ENCODE results near the gene LDLRAD3. TPM values are rescaled to one million over a fixed set of nuclear protein-coding genes. Genes with fewer than 3 reads are reported as not detected.
A peak's percentile ranks its signal among the peaks of the same experiment; 100 is the strongest.

Gene LDLRAD3
- total RNA-seq, 1 donor from 2014 or later, result 19.6 TPM

- Mint-ChIP-seq H3K36me3 (ENCODE audit: insufficient read depth) (peaks cover 8% of the 10 kb centered on the region), H3K9me3 (ENCODE audit: low read depth) (peaks cover 8% of the 10 kb centered on the region), H3K4me1 (ENCODE audit: low read depth) (no peaks in the 10 kb centered on the region), H3K27ac (no peak overlapping the region), H3K4me3 (ENCODE audit: low read depth) (no peak overlapping the region), H3K27me3 (no peaks in the 10 kb centered on the region)
- no peak for DNase-seq (ENCODE audit: low spot score, unreplicated experiment)
- TF ChIP-seq, protein P1, sequence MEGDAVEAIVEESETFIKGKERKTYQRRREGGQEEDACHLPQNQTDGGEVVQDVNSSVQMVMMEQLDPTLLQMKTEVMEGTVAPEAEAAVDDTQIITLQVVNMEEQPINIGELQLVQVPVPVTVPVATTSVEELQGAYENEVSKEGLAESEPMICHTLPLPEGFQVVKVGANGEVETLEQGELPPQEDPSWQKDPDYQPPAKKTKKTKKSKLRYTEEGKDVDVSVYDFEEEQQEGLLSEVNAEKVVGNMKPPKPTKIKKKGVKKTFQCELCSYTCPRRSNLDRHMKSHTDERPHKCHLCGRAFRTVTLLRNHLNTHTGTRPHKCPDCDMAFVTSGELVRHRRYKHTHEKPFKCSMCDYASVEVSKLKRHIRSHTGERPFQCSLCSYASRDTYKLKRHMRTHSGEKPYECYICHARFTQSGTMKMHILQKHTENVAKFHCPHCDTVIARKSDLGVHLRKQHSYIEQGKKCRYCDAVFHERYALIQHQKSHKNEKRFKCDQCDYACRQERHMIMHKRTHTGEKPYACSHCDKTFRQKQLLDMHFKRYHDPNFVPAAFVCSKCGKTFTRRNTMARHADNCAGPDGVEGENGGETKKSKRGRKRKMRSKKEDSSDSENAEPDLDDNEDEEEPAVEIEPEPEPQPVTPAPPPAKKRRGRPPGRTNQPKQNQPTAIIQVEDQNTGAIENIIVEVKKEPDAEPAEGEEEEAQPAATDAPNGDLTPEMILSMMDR (IDR thresholded peaks at IDR 0.05; ENCODE audit: unreplicated experiment), result no peak
Measured at GRCh38 chr11:36061471-36061870, 117.6 kb downstream of the LDLRAD3 start.

DNA sequence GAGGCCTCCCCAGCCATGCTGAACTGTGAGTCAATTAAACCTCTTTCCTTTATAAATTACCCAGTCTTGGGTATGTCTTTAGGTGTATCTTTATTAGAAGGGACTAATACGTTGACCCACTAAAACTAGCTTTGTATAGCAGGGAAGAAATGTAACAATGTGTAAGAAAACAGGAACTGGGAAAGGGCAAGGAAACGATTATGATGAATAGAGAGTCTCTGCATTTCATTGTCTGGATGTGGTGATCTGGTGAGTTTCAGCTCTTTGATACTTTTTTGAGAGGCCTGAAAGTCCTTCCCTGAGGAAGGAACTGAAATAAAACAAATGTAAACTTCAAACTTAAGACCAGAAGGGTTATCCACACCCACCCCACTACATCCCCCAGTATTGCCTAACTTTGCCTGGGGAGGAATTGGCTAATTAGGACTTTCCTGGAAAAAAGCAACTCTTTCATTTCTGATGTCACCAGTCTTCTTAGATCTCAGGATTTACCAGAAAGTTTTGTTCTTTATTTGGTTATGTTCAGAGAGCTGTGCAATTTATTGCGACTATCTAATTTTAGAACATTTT is 119.0 kb downstream of the LDLRAD3 start:
- no peak for DNase-seq (ENCODE audit: low spot score, unreplicated experiment)
- H3K9me3 Mint-ChIP-seq (ENCODE audit: low read depth), result peaks cover 14% of the 10 kb centered on the region
- no peak overlapping the region for H3K4me3 Mint-ChIP-seq (ENCODE audit: low read depth)
- no peak overlapping the region for H3K27ac Mint-ChIP-seq
- no peaks in the 10 kb centered on the region for H3K4me1 Mint-ChIP-seq (ENCODE audit: low read depth)
- no peaks in the 10 kb centered on the region for H3K27me3 Mint-ChIP-seq
- peaks cover 11% of the 10 kb centered on the region for H3K36me3 Mint-ChIP-seq (ENCODE audit: insufficient read depth)
- TF ChIP-seq, protein P1 (IDR thresholded peaks at IDR 0.05; ENCODE audit: unreplicated experiment), result no peak

GRCh38 chr11:36065436-36065835 is 121.6 kb downstream of the LDLRAD3 start:
- Mint-ChIP-seq H3K4me1 (ENCODE audit: low read depth) (no peaks in the 10 kb centered on the region), H3K9me3 (ENCODE audit: low read depth) (peaks cover 11% of the 10 kb centered on the region), H3K36me3 (ENCODE audit: insufficient read depth) (peaks cover 6% of the 10 kb centered on the region), H3K4me3 (ENCODE audit: low read depth) (no peak overlapping the region), H3K27me3 (no peaks in the 10 kb centered on the region), H3K27ac (no peak overlapping the region)
- TF ChIP-seq, protein P1 (IDR thresholded peaks at IDR 0.05; ENCODE audit: unreplicated experiment), result no peak
- no peak for DNase-seq (ENCODE audit: low spot score, unreplicated experiment)

DNA sequence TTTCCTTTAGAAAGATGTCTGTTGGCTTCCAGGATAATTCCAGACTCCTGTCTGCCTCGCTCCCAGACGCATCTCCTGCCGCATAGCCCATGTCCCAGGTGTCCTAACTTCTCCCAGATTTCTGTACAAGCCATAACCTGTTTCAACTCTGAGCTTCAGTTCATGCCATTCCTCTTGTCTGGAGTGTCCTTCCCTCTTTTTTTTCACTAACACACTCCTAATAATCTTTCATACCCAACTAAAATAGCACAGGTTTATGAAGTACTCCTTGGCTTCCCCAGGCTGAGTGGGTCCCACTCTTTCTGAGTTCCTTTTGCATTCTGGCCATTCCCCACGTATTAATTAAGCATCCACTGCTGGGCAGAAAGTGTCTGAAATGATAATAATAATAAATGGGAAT is 123.0 kb downstream of the LDLRAD3 start:
- DNase-seq (ENCODE audit: low spot score, unreplicated experiment), result no peak
- Mint-ChIP-seq H3K27me3 (no peaks in the 10 kb centered on the region), H3K9me3 (ENCODE audit: low read depth) (peaks cover 11% of the 10 kb centered on the region), H3K36me3 (ENCODE audit: insufficient read depth) (peaks cover 6% of the 10 kb centered on the region), H3K27ac (no peak overlapping the region), H3K4me3 (ENCODE audit: low read depth) (no peak overlapping the region), H3K4me1 (ENCODE audit: low read depth) (no peaks in the 10 kb centered on the region)
- TF ChIP-seq, protein P1 (IDR thresholded peaks at IDR 0.05; ENCODE audit: unreplicated experiment), result no peak

DNA sequence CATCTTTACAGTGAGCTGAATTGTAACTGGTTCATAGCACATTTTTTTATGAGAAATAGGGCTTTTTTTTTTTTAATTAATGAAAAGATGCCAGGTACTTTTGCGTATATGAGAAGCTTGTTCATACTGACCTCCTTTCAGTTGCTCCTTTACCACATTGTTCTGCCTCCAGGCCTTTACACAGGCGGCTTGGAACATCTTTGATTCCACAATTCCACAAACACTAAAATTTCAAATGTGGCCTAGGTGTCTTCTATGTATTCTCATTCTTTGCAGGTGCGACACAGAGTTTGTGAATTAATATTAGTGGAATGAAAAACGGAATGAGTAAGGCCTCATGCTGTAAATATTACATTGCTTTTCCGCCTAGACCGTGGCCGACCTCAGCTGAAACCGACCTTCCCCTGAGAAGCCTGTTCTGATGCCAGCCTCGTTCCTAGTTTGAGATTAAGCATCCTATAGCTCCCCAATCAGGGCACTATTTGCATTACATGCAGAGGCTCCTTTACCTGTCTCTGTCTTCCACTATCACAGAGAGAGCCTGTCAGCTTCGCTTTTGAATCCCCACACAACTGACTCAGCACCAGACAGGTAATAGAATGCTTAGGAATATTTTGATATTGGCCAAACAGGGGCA is 125.8 kb downstream of the LDLRAD3 start:
- no peaks in the 10 kb centered on the region for H3K27me3 Mint-ChIP-seq
- TF ChIP-seq, protein P1 (IDR thresholded peaks at IDR 0.05; ENCODE audit: unreplicated experiment), result peak; percentile 39
- DNase-seq (ENCODE audit: low spot score, unreplicated experiment), result no peak
- peaks cover 11% of the 10 kb centered on the region for H3K9me3 Mint-ChIP-seq (ENCODE audit: low read depth)
- peaks cover 9% of the 10 kb centered on the region for H3K36me3 Mint-ChIP-seq (ENCODE audit: insufficient read depth)
- H3K27ac Mint-ChIP-seq, result no peak overlapping the region
- H3K4me1 Mint-ChIP-seq (ENCODE audit: low read depth), result no peaks in the 10 kb centered on the region
- H3K4me3 Mint-ChIP-seq (ENCODE audit: low read depth), result no peak overlapping the region

All from progenitor cell of endocrine pancreas (in vitro differentiated cells).